ENCODE data around the gene CD59. TPM values are rescaled to one million over a fixed set of nuclear protein-coding genes. Genes with fewer than 3 reads are reported as not detected.

The CD59 gene
- total RNA-seq, 2 donors from 2014 or later = 68.2 to 194 TPM

DNA sequence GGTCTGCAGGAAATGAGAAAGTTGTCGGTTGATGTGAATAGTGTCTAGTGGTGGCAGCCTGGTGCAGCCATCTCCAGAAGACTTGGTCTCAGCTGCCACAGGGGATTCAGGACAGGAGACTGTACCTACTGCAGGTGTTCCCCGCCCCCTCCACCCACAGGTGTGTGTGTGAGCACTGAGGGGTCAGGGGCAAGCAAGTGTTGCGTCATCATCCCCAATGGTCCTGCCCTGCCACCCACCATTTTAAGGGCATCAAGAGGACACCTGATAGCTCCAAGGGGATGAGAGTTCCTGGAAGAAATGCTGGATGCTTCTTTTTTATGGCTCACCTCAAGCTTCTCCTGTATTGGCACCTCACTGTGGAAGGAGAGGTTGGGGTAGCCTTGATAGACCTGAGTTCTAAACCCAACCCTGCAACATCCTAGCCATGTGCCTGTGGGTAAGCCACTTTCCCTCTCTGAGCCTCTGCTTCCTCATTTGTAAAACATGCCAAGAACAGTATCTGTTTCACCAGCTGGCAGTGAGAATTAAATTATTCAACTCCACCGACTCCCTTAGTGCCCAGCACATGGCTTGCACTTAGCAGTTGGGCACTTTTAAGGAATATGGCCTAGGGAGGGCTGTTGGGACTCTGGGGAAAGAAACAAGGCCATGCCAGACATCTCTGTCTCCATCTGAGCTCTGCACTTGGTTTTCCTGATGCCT is 41.7 kb downstream of the CD59 start:
- peak overlapping the region; percentile 81 to 88 (median 84) for H3K27ac ChIP-seq
- intact Hi-C loops (cut with DNase I) = no loop called here

DNA sequence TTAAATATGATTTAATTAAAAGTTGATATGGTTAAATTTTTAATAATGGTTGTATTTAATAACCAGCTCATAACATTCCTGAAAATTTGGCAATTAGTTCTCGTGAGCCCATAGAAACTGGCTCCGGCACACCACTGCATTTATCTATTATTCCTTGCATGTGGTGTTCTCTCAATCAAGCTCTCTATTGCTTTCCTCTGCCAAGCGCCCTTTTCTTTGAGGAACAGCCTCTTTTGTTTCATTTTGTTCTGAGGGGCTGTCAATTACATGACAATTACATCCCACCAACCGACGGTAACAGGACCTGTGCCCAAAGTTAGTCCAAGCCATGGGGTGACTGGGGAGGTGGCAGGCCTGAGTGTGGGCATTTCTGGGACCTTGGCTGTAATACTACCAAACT is 43.7 kb downstream of the CD59 start:
- H3K4me1 ChIP-seq = peaks cover 81% of the 10 kb centered on the region
- TF ChIP-seq POLR2A (IDR thresholded peaks at IDR 0.05) = no peak
- TF ChIP-seq, protein P1, sequence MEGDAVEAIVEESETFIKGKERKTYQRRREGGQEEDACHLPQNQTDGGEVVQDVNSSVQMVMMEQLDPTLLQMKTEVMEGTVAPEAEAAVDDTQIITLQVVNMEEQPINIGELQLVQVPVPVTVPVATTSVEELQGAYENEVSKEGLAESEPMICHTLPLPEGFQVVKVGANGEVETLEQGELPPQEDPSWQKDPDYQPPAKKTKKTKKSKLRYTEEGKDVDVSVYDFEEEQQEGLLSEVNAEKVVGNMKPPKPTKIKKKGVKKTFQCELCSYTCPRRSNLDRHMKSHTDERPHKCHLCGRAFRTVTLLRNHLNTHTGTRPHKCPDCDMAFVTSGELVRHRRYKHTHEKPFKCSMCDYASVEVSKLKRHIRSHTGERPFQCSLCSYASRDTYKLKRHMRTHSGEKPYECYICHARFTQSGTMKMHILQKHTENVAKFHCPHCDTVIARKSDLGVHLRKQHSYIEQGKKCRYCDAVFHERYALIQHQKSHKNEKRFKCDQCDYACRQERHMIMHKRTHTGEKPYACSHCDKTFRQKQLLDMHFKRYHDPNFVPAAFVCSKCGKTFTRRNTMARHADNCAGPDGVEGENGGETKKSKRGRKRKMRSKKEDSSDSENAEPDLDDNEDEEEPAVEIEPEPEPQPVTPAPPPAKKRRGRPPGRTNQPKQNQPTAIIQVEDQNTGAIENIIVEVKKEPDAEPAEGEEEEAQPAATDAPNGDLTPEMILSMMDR (IDR thresholded peaks at IDR 0.05) = no peak
- intact Hi-C loops (cut with DNase I) = no loop called here

More for the DNA sequence above, 41.7 kb downstream of the CD59 start:
- WGBS, 2 donors = 71 to 73% methylated on average over 4 of the region's 4 CpGs
- no peak for ATAC-seq
- no peak overlapping the region for H3K4me3 ChIP-seq
- peaks cover 89% of the 10 kb centered on the region for H3K4me1 ChIP-seq
- no peaks in the 10 kb centered on the region for H3K36me3 ChIP-seq (replicated peaks in 1 of 2; ENCODE audit: insufficient read depth in 1 of 2, low read depth in 2 of 2)
- H3K27me3 ChIP-seq = no peaks in the 10 kb centered on the region
- TF ChIP-seq, protein P1 (IDR thresholded peaks at IDR 0.05) = no peak
- no peak for TF ChIP-seq POLR2A (IDR thresholded peaks at IDR 0.05)
- DNase-seq = no peak
- H3K9me3 ChIP-seq = no peaks in the 10 kb centered on the region

DNA sequence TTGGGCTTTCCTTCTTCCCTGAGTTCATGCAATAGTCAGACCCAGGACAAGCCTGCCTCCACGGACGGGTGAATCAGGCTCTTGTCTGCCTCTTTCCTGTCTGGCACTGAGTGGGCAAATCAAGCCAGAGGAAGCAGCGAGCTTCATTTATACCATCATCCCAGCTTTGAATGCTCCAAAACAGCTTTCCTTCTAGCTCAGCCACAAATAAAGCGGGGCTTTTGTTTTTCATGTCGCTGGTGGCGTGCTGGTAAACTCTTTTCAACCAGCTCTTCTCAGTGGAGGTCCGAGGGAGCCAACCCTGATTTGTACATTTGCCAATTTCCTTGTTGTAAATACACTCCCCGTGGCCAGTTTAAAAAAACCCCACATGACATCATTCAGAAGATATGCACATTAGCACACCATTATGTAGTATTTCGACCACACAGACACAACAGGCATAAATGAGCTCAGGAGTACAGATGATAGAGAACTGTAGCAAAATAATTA is 44.2 kb downstream of the CD59 start:
- ATAC-seq (peak; percentile 67), DNase-seq (peak; percentile 66 to 90 (median 73))
- peak overlapping the region; percentile 77 to 88 (median 84) for H3K27ac ChIP-seq
- H3K9me3 ChIP-seq = no peaks in the 10 kb centered on the region
- no peak overlapping the region for H3K4me3 ChIP-seq
- H3K4me1 ChIP-seq = peaks cover 77% of the 10 kb centered on the region
- TF ChIP-seq, protein P1 (IDR thresholded peaks at IDR 0.05) = no peak
- peak in 2 of 3 donors; percentile 65 to 75 for TF ChIP-seq POLR2A (IDR thresholded peaks at IDR 0.05)
- H3K27me3 ChIP-seq = no peaks in the 10 kb centered on the region
- H3K36me3 ChIP-seq (replicated peaks in 1 of 2; ENCODE audit: insufficient read depth in 1 of 2, low read depth in 2 of 2) = no peaks in the 10 kb centered on the region
- intact Hi-C loops (cut with DNase I) = no loop called here
- 49 to 51% methylated on average over 9 of the region's 9 CpGs for WGBS, 2 donors

More for the DNA sequence above, 43.7 kb downstream of the CD59 start:
- no peak overlapping the region for H3K4me3 ChIP-seq
- H3K9me3 ChIP-seq = no peaks in the 10 kb centered on the region
- H3K27ac ChIP-seq = peak overlapping the region; percentile 81 to 88 (median 84)
- no peak for ATAC-seq
- no peaks in the 10 kb centered on the region for H3K36me3 ChIP-seq (replicated peaks in 1 of 2; ENCODE audit: insufficient read depth in 1 of 2, low read depth in 2 of 2)
- H3K27me3 ChIP-seq = no peaks in the 10 kb centered on the region
- no peak for DNase-seq
- WGBS, 2 donors = 50 to 58% methylated on average over 5 of the region's 5 CpGs

DNA sequence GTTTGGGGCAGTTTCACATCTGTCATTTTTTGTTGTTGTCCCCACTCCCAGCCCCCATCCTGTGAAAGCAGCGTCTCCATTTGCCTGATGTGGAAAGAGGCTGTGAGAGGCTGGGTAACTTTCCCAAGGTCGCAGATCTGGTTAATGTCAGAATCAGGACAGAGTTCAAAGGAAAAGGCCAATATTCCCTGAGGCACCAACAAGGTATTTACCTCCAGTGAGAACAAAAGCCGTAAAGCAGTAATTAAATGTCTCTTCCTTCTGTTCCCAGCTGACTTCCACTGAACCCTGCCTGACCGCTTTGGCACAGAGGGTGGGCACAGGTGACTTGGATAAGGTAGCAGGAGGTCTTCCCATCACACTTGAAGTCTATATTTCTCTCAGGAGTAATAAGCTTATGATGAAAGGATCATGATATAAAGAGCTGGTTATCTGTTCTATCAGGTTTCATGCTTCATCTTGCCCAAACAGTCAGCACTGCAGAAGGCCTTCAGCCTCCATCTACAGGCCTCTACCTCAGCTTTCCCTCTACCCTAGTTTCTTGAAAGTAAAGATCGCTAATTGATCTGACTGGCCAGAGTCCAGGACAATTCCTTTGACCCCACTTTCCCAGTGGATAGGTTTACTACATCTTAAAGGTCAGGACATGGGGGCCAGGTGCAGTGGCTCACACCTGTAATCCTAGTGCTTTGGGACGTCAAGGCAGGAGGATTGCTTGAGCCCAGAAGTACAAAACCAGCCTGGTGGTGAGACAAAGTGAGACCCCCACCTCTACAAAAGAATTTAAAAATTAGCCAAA is 45.0 kb downstream of the CD59 start:
- no peaks in the 10 kb centered on the region for H3K36me3 ChIP-seq (replicated peaks in 1 of 2; ENCODE audit: insufficient read depth in 1 of 2, low read depth in 2 of 2)
- no peak overlapping the region for H3K4me3 ChIP-seq
- H3K4me1 ChIP-seq = peaks cover 69% of the 10 kb centered on the region
- H3K9me3 ChIP-seq = no peaks in the 10 kb centered on the region
- intact Hi-C loops (cut with DNase I) = no loop called here
- TF ChIP-seq POLR2A (IDR thresholded peaks at IDR 0.05) = no peak
- TF ChIP-seq, protein P1 (IDR thresholded peaks at IDR 0.05) = no peak
- no peak for DNase-seq
- H3K27me3 ChIP-seq = no peaks in the 10 kb centered on the region
- ATAC-seq = peak; percentile 6
- H3K27ac ChIP-seq = peak overlapping the region; percentile 77 to 88 (median 84)
- 42 to 47% methylated on average over 6 of the region's 6 CpGs for WGBS, 2 donors
